ENCODE measurements around the gene BATF3.
"Not testable (repeated sequence)": the region's sequence is repeated elsewhere in the genome, so short reads cannot be mapped to it uniquely, and the experiment has no call there.

BATF3 gene

GRCh38 chr1:212655668-212656440 is 43.8 kb downstream of the BATF3 start:
- DNase-seq = no peak

- no peak for DNase-seq
Measured at GRCh38 chr1:212652609-212653008, 47.0 kb downstream of the BATF3 start.

- no peak for DNase-seq
Measured at GRCh38 chr1:212651977-212652376, 47.7 kb downstream of the BATF3 start.

GRCh38 chr1:212651521-212651920 is 48.1 kb downstream of the BATF3 start:
- no peak for DNase-seq

- no peak for DNase-seq
Measured at GRCh38 chr1:212650228-212650627, 49.4 kb downstream of the BATF3 start.

DNA sequence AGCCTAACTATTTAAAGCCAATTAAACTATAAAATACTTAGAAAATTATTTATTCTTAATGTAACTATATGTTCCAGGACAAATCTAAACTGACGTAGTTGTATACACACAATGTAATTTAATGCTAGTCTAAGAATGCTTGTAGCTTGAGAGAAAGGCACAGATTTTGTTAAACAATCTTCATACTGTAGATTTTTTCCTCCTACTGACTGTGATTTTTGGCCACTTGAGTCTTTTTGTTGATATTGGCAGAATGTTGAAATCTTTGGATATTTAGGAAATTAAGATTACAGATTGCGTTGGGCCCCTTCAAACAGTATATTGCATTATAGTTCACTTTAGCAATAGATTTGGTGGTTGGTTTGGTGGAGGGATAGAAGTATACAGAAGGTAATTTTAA is 50.6 kb downstream of the BATF3 start:
- no peak for DNase-seq

DNA sequence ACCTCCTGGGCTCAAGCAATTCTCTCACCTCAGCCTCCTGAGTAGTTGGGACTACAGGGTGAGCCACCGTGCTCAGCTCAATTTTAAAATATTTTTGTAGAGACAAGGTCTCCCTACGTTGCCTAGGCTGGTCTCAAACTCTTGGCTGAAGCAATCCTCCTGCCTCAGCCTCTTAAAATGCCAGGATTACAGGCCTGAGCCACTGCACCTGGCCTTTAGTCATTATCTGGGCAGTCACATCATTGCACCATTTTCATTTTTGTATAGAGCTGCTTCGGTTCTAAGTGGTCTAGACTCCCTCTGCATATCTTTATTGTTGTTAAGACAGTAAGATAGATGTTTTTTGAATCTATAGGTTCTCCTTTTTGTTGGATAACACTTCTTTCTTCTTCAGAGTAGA is 51.2 kb downstream of the BATF3 start:
- no peak for DNase-seq

DNA sequence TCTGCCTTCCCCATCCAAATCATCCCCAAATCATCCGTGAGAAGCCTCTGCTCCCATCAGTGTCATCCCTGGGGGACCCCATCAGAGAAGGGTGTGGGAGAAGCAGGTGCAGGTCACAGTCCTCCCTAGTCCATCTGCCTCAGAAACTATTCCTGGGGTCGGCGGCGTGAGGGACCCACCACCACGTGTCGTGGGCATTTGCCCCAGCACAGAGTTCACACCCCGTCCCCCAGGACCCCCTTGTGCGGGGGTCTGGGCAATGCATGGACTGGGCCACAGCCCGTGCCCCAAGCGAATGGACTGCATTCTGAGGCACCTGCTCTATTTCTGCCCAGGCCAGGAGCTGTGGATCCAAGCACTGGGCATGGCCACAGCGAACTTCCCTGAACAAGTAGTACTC is 52.6 kb downstream of the BATF3 start:
- DNase-seq = no peak

DNA sequence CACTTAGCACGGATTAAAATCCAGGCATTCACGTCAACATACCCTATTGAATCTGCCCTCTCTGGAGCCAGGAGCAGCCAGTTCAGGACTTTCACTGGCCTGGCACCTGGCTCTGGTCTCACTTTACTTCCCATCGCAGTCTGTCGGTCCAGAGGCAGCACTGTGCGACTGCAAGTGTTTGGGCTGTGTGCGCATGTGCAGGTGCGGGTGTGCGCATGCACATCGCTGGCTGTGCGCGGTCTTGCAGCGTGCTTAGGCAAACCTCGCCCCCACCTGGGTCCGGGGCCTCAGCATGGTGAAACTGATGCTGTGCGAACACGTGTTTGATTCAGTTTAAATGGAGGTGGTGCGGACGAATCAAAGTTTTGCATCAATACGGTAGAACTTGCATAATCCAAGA is 53.1 kb downstream of the BATF3 start:
- DNase-seq = no peak

- no peak for DNase-seq
Measured at GRCh38 chr1:212645546-212646543, 53.8 kb downstream of the BATF3 start.

GRCh38 chr1:212644866-212645545 is 54.6 kb downstream of the BATF3 start:
- DNase-seq = no peak

- DNase-seq = no peak
Measured at GRCh38 chr1:212643877-212644276, 55.8 kb downstream of the BATF3 start.

DNA sequence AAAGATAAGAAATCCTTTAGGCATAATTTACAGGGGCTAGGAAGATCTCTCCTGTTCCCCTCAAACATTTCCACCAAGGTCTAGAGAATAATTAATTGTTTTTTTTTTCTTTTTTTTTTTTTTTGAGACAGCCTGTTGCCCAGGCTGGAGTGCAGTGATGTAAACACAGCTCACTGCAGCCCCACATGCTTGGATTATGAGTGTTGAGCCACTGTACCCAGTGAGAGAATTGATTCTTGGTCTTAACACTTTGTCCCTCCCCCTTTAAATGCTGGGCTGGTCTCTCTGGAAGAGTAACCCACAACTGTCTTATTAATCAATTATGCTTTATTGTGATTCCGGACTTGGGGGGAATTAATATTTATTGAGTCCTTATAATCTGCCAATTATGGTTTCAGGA is 57.7 kb downstream of the BATF3 start:
- DNase-seq = no peak

DNA sequence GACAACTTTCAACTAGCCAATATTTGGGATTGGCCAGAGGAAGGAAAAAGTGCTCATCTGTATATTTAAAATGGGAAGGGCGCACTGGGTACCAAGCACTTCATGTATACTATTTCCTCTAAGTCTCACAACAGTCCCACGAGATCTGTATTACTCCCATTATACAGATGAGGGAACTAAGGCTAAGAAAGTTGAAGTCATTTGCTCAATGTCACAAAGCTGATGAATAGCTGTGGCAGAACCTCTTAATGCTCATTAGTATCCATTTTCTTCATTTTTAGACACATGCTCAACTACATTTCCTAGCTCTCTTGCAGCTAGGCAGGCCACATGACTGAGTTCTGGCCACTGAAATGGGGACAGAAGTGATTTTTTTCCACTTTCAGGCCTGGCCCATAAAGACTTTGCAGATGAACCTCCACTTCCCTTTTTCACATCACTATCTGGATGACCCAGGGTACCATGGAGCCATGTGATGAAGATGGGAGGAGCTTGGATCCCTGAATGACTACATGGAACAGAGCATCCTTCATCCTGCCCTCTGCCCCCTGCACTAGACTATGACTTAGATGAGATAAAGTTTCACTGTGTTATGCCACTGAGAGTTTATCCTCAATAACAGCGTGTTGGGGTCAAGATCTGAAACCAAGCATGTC is 59.3 kb downstream of the BATF3 start:
- DNase-seq = no peak

- DNase-seq = not testable (repeated sequence)
Measured at GRCh38 chr1:212639524-212639923, 60.1 kb downstream of the BATF3 start.

DNA sequence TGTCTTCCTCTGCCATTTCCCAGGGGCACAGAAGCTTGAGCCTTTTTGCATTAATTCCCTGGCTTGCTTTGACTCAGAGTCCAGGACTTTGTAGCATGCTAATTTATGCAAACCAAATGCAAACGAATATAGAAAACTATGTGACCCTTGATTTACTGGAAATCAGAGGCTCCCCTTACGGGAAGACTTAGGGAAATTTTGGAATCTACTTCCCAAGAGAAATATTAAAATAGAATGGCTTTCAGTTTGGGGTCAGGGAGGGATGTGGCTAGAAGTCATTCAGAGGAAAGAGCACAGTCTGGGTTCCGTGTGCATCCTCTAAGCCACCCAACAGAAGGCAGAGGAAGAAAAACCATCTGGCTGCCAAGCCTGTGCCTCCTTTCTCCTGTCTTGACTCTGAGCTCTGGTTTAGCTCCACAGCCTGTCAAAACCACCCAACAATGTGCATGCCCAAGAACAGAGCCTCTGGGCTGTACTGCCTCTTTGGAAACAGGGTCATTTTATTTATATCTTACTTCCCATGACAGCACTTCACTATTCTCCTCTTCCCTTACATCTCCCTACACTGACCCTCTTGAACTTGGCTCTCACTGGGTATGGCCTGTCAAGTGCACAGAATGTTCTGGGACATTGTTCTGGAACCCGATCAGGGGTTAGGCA is 61.0 kb downstream of the BATF3 start:
- no peak for DNase-seq

GRCh38 chr1:212637902-212638301 is 61.7 kb downstream of the BATF3 start:
- DNase-seq = no peak
